Nucleus accumbens (tissue), 56 donors: ENCODE data around the gene TNK2.
"Not testable (repeated sequence)": the region's sequence is repeated elsewhere in the genome, so short reads cannot be mapped to it uniquely, and the experiment has no call there.

Source experiments
- DNase-seq, 56 donors: peaks; one replicate each; lab custom pipeline; 2025; lab: John Stamatoyannopoulos, UW

TNK2 gene

DNA sequence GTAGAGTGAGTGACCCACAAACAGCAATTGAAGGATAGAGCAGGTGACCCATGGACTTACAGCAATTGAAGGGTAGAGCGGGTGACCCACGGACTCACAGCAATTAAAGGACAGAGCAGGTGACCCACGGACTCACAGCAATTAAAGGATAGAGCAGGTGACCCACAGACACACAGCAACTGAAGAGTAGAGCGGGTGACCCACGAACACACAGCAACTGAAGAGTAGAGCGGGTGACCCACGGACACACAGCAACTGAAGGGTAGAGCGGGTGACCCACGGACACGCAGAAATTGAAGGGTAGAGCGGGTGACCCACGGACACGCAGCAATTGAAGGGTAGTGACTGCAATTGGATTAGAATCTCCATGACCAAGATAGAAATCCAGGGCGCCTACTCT is 9.8 kb upstream of the TNK2 start:
- DNase-seq: no peak

DNA sequence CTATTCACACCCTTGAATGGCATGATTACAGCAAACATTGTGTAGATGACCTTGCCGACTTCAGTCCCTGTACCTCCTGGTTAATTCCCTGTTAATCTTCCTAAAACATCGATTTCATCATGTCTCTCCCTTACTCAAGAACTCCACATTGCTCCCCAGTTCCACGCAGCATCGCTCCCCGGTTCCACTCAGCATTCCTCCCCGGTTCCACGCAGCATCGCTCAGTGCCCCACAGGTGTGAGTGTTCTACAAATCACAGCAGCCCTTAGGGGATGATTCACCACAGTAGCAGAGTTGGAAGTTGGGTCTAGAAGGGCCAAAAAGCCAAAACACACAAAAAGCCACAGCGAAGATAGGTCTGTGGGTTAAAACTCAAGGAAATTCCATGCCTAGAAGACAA is 8.6 kb upstream of the TNK2 start:
- DNase-seq: no peak

DNA sequence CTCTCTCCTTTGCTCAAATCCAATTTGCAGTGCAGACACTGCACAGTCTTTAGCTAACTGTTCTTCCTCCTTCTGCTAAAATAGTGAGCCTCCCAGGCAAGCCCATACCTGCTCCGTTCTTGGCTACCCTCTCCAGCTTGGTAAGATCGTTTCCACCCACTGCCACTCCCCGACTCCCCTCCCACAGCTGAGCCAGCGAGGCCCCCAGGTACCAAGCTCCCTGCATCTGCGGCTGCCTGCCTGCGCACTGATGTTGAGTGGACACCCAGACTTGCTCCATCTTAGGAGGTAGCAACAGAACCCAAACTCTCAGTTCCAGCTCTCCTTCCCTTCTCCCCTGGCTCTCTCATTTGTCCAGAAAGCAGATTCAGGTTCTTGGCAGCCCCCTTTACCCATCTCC is 7.9 kb upstream of the TNK2 start:
- no peak for DNase-seq

DNA sequence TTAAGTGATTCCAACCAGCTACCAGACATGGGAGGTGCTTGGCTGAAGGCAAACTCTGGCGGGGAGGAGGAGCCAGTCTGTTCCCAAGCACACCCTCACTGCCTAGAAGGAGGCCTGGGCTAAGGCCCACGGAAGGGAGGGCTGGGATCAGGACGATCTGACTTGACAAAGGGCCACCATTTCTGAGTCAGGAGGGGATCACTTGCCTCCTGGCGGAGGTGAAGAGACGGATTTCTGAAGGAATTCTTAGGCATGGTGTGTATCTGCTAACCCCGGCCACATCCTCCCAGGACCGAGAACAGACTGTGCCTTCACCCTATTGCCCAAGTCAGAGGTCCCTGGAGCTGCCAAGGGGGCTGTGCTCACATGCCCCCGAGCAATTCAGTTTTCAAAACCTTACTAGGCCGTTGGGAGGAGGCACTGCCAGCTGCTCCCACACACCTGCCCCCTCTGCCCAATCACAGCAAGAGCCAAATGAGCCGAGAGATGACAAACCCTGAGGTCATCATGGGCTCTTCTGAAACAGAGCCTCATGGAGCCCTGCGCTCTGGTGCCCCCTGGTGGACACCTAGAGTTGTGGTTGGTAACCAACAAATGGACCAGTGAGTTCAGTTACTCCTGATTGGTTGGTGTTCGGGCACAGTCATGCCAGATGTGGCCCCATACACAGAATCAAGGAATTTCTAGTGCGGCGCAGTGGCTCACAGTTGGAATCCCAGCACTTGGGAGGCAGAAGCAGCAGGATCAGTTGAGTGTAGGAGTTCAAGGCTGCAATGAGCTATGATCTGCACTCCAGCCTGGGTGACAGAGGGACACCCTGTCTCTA is 6.5 kb upstream of the TNK2 start:
- DNase-seq: no peak

DNA sequence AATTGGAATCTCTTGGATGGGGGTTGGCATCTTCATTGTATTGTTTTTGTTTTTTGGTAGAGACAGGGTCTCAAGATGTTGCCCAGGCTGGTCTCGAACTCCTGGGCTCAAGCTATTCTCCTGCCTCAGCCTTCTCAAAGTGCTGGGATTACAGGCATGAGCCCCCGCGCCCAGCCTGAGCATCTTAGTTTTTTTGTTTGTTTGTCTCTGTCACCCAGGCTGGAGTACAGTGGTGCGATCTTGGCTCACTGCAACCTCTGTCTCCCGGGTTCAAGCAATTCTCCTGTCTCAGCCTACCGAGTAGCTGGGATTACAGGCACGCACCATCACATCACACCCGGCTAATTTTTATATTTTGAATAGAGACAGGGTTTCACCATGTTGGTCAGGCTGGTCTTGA is 5.8 kb upstream of the TNK2 start:
- not testable (repeated sequence) for DNase-seq

DNA sequence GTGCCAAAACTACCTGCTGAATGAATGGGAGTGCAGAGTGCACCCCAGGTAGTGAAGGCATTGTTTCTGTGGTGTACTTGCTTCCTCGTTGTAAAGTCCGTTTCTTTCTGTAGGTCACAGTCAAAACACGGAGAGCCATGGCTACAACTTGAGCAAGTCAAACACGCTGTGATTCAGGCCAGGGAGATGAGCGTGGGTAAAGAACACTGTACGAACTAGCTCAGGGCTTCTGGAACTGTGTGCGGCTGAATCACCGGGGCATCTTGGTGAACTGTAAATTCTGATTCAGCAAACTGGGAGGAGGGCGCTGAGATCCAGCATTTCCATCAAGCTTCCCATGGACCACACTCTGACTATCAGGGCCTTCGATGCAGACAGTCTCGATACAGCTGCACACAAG is 5.0 kb upstream of the TNK2 start:
- no peak for DNase-seq

DNA sequence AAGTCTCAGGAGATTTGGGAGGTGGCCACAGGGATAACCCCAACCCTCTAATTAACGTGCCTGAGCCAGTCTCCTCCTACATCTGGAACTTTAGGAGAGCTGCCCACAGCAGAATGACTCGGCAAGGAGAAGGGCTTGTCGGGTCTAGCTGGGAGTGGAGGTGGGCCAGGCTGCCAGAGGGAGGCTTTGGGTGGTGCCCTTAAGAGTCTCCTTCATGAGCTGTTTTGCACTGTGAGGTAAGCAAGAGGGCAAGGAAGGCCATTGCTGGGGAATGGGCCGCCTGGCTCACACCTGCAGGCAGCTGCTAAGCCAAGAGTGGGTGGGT is 3.6 kb upstream of the TNK2 start:
- DNase-seq: no peak

DNA sequence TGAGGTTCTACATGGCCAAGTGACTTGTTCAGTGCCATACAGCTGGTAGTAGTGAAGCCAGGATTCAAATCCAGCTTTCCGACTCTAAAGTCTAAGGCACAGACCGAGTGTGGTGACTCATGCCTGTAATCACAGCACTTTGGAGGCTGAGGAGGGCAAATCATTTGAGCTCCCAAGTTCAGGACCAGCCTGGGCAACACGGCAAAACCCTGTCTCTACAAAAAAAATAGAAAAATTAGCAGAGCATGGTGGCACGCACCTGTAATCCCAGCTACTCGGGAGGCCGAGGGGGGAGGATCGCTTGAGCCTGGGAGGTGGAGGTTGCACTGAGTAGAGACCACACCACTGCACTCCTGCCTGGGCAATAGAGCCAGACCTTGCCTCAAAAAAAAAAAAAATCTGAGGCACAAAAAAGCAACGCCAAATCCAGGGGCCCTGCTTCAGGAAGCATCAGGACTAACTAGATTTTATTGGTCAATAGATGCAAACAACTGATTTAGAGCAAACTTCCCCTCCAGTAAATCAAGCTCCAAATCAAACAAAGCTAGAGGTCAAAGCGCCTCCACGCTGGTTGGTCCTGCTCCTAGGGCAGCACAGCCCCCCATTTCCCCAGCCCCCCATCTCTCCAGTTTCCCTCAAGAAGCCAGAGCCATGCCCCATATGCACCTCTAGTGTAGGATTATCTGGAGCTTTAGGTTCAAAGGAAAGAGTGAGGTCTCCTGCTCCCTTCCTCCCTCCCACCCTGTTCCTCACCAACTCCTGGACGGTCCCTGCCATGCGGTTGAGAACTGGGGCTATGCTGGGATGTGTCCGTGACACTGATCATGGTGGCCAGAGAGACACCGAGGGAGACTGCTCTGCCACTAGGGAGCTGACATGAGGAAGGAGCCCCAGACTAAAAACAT is 2.9 kb upstream of the TNK2 start:
- no peak for DNase-seq

DNA sequence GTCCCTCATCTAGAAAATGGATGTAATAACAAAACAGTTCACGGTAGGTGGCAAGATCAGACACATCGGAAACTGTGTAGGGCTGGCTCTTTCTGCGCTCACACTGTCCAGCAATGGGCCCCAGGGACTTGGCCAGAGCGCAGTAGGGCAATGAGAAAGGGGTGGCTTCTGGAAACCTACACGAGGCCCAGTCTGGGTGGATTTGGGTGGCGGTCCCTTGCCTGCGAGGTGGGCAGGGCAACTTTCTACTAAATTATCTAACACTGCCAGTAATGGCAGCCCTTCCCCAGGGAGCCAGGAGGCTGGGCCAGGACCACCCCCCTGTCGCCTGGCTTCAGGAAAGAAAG is 2.1 kb upstream of the TNK2 start:
- DNase-seq: no peak

DNA sequence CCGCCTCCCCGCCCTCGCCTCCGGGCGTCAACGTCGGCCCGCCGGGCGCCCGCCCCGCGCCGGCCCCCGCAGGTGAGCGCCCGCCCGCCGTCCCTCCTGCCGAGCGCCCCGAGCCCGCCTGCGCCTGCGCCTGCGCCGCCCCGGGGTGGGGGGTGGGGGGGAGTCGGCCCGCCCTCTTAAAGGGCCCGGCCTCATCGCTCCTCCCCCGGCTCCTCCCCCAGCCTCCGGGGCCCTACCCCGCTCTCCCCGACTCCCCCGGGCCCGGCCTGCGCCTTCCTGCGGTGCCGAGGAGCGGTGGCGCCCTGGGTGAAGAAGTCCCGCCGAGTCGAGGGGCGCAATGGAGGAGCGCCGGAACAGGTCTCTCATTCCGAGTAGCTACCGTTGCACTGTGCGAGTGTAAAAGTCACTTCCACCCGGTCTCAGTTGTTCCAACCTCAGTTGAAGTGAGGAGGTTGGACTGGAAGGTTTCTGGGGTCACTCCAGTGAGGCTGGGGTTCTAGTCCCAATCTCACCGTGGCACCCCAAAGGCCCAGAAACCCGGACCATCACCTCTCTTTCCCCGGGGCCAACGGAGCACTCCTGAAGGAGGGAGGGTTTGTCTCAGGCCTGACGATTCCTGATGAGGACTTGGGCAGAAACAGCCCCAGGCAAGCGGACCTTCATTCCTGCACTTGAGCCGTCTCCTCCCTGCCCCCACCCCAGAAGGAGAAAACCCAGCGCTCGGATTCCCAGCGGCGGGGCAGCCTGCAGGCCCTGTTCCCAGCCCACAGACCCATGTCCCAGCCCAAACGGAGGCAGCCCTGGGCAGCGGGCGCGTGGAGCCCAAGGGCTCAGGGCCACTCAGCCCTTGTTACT is 1.5 kb upstream of the TNK2 start:
- DNase-seq: peak in 54 of 56 donors; percentile 47 to 93 (median 83)

DNA sequence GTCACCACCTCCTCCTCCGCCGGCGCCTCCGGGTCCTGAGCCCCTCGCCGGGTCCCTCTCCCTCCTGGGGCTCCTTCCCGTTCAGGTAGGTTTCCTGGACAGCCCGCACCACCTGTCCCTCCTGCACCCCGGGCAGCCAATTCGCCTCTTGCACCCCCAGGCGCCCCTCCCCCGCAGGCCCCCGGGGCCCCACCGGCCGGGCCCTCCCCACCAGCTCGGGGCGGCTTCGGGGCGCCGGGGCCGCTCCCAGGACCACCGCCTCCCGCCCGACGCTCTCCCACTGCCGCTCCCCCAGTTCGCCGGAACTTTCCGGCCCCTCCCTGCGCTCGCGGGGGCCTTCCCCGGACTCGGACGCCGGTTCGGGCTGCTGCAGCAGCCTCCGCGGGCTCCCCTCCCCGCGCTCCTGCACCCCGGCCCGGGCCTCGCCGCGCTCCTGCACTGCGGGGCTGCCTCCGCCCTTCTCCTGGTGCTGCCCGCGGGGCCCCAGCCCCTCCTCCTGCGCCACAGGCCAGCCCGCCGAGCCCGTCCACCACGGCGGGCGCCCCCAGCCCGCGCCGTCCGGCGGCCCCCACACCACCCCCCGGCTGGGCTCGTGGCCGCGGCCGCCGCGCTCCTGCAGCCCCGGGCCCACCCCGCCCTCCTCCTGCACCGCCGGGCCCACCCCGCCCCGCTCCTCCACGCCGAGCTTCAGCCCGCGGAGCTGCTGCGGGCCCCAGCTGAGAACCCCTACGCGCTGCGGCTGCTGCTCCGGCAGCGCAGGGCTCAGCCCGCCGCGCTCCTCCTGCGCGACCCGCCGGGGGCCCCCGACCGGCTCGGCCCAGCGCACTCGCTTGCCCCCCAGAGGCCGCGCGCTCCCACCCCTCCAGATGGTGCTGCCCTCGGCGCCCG is 587 bp upstream of the TNK2 start:
- peak in 2 of 56 donors; percentile 58 to 61 for DNase-seq

DNA sequence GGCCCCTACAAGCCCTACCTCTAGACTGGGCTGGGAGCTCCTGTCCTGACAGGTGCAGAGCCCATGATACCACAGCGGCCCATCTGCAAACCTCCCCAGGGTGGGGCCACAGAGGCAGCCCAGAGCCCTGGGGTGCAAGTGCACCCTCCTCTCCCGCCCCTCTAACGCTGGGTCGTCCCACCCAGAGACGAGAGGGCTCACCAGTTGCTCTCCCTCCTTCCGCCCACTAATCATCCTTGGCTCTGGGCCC is 742 bp downstream of the TNK2 start:
- peak in 2 of 56 donors; percentile 31 to 46 for DNase-seq

DNA sequence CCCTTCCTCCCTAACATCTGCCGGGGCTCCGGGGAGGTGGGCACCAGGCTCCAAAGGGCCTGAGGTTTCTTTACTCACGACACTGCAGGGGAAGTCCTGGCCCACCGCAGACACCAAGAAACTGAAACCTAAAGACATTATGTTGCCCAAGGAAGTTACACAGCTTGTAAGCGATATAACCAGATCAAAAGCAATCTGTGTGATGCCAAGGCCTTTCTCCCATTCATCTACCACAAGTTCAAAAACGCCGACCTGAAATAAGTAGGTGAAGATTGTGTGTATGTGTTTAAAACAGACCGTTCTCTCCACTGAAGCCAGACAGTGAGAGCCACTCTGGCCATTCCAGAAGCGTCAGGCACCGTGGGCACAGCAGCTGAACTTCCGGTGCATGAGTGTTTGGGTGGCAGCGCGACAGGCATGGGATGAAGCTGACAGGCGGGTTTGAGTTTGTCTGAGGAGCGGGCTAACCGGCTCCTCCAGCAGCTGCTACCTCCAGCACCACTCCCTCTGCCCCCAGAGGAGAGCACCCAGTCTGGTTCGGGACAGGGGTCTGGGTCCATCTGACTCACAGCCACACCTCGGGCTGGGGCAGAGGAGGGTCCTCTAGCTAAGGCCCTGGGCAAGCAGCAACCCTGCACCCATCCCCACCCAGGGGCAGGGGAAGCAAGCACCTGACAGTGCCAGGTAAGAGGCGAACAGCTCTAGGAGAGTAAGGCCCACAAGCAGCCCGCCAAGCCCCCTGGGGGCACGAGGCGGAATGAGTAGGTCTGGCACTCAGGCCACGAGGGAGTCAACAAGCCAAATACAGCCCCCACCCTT is 1.3 kb downstream of the TNK2 start:
- DNase-seq: peak in 24 of 56 donors; percentile 16 to 60 (median 36)

DNA sequence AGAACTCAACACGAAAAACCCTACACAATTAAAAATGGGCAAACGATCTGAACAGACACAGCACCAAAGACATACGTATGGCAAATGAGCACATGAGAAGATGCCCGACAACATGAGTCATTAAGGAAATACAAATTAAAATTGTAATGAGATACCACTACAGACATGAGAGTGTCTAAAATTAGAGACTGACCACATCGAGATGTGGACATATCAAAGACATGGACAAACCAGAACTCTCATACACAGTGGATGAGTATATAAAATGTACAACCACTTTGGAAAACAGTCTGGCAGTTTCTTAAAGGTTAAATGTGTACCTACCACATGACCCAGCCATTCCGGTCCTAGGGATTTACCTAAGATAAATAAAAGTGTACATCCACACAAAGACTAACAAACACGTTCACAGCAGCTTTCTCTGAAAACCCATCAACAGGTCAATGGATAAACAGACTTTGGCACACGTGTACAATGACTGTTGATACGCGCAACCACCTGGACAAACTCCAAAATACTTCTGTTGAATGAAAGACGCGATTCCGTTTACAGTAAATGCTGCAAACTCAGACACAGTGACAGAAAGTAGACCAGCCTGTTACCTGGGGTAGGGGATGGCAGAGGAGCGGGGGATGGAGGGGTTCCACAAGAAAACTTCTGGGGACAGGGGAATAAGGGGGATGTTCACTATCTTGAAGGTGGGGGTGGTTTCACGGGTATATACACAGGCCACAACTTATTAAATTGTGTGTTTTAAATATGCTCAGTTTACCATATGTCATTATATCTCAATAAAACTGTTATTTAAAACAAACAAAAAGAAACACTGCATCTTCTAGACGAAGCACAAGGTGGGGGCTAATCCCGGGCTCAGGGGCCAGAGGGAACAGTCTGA is 2.1 kb downstream of the TNK2 start:
- no peak for DNase-seq

DNA sequence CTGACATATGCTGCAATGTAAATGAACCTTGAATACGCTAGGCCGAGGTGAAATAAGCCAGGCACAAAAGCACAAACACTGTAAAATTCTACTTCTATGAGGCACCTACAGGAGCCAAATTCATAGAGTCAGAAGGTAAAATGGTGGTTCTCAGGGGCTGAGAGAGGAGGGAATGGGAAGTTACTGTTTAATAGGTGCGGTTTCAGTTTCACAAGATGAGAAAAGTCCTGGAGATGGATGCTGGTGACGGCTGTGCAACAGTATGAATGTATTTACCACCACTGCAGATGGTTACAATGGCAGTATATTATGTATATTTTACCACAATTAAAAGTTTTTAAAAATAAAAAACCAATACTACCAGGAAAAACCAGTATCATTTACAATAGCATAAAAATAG is 4.0 kb downstream of the TNK2 start:
- DNase-seq: no peak

DNA sequence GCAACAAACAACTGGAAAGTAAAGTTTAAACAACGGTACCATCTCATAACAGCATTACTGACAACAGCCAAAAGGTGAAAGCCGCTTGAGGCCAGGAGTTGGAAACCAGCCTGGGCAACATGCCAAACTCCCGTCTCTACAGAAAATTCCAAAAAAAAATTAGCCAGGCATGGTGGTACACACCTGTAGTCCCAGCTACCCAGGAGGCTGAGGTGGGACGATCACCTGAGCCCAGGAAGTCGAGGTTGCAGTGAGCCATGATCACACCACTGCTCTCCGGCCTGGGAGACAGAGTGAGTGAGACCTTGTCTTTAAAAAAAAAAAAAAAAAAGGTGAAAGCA is 4.4 kb downstream of the TNK2 start:
- no peak for DNase-seq

DNA sequence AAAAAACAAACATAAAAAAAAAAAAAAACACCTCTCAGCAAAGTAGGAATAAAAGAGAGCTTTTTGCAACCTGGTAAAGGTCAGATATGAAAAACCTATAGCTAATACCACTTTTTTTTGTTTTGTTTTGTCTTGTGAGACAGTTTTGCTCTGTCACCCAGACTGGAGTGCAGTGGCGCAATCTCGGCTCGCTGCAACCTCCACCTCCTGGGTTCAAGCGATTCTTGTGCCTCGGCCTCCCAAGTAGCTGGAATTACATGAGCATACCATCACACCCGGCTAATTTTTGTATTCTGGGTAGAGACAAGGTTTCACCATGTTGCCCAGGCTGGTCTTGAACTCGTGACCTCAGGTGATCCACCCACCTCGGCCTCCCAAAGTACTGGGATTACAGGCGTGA is 5.7 kb downstream of the TNK2 start:
- not testable (repeated sequence) for DNase-seq

DNA sequence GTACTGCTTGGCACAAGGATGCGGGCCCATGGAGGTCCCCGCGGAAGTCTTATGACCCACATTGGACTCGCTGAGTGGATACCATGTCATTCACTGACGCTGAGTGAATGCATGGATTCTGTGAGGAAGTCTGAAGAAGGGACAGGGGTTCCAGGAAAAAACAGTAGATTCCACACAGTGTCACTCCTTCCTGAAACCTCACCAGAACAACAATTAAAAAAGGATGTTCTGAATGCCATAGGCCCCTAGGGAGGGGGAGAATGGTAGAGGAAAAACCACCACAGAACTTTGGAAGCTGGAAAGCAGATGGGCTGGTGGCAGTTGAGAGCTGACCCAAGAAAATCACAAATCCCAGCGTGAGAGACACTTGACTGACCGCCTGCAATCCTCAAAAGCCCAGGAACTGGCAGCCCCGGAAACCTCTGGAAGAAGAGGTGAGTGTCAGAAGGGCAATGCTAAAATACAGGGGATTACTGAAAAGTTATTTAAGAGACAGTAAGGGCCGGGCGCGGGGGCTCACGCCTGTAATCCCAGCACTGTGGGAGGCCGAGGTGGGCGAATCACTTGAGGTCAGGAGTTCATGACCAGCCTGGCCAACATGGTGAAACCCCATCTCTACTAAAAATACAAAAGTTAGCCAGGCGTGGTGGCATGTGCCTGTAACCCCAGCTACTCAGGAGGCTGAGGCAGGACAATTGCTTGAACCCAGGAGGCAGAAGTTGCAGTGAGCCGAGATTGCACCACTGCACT is 6.3 kb downstream of the TNK2 start:
- DNase-seq: not testable (repeated sequence)
